Femur (tissue), 1 donor: Measurements from ENCODE around the gene TOGARAM2.

Experiments used
- DNase-seq: peaks from one replicate; pipeline ENCODE4 v3.0.0-alpha.2; 2017

The TOGARAM2 gene

DNA sequence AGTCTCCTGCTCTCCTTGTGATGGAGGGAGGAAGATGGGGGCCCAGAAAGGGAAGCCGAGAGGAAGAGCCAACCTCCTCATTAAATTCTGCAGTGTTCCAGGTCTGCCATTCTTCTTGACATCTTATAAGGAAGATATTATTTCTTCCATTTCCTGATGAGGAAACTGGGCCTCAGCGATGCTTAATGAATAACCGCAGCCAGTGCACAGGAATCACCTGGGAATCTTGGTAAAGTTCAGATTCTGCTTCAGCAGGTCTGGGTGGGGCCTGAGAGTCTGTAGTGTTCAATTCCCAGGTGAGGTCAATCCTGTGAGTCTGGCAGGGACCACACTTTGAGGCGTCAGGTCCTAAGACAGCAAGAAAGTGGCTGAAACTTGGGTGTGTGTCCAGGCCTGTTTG, 75.9 kb downstream of the TOGARAM2 start:
- no peak for DNase-seq

DNA sequence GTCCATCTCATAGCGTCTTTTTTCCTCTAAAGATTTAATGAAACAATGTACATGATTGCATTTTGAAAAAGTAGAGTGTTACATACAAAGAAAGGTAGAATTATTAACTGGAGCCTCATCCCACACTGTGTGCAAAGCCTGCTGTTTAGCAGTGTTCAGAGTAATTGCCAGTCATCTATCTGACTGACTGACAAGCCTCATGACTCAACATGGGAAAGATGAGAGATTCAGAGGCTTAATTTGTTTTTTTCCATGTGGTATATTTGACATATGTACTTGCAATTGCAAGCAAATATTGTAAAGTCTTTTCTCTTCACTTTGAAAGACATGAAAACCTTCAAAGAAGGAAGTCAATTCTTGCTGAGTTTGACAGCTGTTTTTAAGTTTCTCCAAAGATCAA, 78.5 kb downstream of the TOGARAM2 start:
- DNase-seq: no peak

DNA sequence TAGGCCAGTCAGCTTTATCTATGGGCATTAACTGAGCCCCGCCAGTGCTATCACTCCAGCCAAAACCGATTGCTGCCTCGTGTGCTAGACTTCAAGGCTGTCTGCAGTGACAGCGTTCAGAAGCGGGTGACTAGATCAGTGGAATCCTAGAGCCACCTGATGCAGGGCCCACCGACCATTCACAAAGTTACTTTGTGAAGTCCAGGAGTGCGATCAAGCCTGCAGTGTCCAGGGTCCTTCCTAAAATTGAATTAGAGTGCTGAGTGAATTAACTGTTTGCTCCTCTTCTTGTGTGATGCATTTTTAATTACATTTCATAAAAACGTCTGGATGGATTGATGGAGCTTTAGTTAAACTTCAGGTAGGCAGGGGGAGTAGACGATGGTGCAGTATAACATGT, 79.3 kb downstream of the TOGARAM2 start:
- DNase-seq: no peak

DNA sequence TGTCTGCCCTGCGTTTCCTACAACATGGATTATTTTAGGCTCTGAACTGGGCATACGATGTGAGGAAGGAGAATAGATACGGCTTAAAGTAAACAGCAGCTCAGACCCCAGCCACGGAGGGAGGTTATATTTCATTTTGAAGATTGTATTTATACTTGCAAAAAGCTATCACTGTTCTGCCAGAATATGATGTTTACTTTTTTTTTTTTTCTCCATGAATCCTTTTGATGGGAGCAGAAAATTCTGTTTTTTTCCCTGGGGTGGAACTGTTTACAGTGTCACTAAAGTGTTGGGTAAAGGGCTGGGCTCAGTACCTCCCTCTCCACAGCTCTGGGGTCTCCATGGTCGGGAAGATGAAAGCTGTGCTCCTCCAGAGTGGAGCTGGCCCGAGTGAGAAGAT, 80.1 kb downstream of the TOGARAM2 start:
- DNase-seq: no peak

DNA sequence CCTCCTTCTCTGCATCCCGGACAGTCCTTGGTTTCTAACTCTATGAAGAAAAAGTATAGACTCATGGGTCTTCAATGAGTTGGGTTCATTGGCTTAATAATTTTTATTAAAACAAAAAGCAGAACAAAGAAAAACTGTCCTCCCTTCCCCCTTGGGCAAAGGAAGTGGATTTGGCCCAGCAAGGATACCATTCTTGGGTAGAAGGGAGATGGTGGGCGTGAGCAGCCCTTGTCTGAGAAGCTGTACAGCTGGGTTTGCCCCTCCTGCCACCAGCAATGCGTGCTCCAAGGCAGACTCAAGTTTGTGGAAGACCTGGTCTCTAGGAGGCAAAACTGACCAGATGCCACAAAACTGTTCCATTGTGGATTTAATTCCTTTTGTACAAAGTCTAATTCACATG, 80.5 kb downstream of the TOGARAM2 start:
- no peak for DNase-seq

DNA sequence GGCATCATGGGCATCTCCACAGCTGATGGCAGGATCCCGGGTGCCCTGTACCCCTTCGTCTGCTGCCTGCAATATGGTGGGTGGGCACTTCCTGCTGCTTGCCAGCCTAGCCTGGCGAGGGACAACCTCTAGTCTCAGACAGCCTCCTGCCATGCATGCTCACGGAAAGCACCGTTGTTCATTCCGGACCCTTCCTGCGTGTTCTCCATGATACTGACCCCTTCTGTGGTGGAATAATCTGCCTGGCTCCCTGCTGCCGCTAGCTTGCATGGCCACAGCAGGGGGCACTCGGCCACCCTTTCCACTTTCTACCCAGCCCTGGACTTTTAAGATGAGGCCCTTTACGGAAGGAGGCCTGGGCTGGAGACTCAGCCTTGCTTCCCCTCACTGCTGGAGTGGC, 81.3 kb downstream of the TOGARAM2 start:
- no peak for DNase-seq

DNA sequence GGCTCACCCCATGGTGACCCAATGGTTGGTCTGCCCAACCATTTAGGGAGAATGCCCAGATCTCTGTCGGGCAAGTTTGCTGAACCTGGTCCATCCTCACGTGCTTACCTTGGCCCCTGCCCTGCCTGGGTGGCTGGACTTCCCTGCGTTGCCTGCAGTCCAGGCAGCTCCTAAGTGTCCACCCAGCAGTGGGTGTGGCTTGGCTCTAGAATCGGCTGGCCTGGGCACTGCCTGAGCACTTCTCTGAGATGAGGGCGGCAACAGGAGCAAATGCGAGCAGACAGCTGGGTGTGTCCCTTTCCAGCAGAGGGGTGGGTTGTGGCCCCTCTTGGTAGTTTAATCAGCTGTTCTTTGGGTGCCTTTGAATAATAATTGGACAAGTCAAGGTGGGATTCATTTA, 82.0 kb downstream of the TOGARAM2 start:
- DNase-seq: peak; percentile 62

DNA sequence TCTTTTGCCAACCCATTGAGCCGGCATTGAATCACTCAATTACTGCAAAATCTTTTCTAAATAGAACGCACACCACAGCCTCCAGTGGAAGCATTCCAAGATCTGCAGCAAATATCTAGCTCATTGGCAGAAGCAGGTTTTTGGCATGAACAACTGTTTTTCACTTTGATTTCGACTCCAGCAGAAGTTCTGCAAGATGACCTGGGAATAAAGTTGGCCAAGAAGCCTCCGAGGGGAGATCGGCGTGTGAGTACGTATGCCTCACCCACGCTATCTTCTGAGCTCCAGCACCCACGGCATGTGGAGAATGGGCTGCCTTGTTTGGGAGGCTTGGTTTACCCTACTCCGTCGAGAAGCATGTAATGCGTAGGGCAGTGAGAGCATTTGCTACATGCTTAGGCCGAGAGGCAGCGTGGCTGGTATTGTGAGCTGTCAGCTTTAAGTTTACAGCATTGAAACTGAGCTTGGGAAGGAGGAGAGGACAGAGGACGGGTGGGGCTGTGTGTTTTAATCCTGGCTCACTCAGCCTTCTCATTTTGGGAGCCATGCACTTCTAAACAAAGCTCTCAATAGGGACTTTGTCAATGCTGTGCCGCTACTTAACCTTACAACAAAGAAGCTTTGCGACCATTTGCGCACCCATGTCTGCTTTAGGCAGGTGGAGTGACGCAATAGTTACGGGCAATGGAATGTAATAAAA, 82.7 kb downstream of the TOGARAM2 start:
- DNase-seq: peak; percentile 52

DNA sequence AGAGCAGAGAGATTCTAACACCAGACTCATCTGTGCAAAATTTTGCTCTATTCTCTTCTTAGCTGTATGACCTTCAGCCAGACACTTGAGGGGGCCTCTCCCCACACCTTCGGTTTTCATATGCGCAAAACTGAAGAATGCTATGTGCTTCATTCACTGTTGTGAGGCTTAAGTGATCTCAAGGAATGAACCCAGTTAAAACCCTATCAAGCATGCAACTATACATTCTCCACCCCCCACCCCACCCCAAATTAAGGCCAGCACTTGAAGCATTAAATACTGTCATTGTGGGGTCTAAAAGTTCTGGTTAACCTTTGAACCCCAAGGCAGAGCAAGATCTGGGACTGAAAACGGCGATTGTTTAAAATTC, 83.2 kb downstream of the TOGARAM2 start:
- no peak for DNase-seq

DNA sequence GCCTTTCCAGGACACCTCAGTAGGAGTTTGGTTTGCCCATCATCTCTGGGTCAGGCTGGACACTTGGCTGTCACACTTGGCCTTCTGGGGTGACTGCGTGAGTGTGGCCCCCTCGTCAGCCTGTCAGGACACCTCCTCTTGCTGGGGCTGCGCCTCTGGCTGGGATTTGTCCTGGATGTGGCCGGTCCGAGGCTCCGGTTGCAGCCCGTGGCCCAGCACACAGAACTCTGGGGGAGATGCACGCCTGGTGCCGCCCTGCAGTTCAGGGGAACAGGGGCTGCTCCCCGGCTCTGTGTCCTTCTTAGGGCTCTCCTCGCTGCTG, 83.6 kb downstream of the TOGARAM2 start:
- DNase-seq: no peak

DNA sequence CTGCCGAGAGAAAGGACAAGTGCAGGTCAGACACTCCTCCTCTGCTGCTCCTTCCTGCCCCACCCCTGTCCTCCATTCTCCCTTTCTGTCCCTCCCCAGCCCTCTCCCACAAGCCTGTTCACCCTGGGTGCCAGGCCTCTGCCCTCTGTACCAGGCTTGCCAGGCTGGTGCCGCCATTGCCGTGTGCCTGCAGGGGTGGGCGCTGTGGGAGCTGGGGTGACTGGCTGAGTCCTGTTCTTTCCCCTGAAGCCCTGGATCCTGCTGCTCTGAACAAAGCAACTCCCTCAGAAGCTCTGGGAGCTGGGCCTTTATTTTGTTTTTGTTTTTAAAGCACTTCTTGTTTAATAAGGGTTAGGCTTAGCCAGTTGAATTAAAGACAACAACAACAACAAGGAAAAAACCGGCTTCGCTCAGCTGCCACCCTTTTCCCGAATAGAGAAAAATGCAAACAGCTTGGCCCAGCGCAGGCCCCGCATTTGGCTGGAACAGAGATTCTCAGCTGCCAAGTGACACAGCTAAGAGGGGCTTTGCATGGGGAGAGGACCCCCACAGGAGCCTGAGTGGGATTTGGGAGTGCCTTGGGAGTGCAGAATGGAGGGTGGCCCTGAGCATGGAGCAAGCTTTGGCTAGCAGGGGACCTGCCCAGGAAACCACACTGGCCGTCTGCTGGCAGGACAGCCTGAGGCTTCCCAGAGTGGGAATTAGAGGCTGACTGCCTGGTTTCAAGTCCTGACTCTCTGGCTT, 84.1 kb downstream of the TOGARAM2 start:
- DNase-seq: peak; percentile 43

DNA sequence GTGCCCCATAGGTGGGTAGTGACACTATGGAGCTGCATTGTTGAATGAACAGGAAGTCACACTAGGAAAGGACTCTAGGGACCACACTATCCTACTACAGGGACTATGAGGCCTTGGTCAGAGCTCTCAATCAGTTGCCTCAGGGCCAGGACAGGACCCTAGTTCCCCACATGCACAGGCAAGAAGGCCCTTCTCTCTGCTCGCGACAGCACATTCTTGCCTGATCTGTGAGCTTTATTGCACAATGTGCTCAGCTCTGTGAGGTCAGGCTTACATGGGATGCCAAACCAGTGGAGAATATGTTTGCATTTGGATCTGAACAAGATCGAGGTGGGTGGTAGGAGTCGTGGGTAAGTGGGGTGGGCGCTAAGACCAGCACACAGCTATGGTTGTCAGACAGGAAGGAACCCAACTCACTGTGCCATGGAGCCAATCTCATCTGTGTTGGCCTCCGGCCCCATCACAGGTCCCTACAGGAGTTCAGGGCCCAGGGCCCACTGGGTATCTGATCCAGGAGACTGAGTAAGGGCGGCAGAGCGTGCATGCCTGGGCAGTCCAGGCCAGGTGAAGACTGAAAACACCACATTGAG, 85.3 kb downstream of the TOGARAM2 start:
- no peak for DNase-seq

DNA sequence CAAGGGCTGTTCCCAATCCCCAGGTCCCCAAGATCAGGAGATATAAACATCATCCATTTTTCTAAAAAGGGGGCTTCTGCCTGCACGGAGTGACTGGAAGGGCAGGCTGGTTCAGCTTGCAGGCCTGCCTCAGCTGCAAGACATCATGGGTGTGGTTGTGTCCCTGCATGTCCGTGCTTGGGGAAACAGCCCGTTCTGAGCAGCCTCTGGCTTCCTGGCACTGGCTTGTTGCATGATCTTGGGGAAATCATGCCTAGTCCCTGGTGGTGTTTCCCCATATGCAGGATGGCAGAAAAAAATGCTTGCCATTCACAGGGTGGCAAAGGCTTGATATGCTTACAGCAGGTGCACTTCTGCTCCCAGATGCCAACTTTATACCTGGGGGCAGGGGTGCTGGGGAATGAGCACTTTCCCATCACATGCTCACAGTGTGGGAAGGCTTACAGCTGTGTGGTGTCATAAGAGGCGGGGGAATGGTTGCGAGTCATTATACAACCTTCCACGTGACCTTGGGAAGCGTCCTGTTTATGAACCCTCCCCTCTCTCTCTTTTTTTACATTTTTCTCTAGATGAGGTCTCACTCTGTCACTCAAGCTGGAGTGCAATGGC, 86.0 kb downstream of the TOGARAM2 start:
- no peak for DNase-seq

DNA sequence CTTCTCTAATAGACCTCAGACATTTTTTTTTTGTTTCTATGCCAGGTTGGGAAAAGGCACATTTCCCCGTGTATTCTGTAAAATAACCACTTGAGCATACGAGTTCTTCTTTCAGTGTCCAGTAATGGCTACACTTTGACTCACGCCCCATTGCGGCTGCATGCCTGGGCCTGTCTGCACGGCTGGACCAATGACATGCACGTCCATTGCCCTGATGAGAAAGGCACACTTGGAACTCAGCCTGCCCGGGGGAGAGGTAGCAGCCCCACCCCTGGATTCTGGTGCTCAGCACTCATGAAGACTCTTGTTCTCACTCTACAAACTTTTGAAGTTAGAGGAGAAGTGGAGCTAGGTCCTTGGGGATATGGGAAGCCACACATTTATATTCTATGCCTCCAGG, 87.4 kb downstream of the TOGARAM2 start:
- no peak for DNase-seq

DNA sequence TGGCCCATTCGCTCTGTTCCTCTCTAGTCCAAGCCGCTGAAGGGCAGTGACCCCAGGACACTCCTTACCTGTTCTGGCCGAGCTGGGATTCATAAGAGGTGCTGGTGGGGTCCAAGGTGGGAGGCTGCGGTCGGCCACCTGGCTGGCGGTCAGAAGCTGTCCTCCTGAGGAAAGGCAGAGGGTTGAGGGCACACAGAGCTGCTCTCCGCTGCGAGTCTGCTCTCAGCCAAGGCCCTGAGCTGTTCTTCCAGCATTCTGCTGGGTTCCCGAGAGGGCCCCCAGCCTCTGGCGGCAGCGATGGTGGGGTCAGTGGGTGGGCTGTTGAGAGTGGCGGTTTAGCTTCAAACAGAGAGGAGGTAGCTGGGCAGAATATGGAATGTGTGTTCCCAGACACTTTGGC, 89.4 kb downstream of the TOGARAM2 start:
- no peak for DNase-seq

DNA sequence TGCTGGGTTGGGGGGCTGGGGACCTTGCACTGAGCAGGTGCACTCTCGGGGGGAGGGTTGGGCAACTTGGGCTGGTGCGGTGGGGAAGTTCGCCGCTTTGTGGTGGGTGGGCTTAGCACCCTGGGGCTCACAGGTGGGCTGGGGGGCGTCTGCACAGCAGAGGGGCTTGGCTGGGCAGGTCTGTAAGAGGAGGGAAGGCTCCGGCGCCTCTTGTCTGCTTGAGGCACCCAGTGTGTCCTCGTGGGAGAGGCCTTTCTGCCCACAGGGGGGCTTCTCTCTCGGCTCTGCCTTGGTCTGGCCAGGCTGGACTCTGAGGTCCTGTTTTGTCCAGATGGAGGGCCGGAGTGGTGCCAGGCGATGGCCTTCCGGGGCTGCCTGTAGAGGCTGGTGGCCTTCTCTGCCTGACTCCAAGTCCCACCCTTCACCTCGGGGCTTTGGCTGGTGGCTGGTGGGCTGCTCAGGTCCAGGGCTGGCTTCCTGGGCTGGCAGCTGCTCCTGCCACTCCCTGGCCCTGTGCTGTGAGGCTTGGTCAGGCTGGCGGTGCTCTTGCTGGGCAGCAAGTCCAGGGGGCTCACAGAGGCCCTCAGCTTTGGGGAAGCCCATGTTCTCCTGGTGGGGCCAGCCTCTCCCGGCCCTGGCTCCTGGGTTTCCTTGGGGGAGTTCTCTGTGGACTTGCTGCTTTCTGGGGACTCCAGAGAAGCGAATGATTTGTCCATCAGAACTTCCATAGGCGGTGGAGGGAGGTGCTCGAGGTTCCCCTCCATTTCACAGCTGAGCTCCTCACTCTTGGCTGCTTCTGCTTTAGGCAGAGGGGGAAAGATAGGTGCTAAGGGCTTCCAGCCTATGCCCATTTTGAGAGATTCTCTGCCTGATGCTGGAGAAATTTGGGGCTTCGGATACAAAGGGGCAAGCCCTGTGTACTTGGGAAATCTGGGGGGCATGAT, 90.2 kb downstream of the TOGARAM2 start:
- DNase-seq: no peak

DNA sequence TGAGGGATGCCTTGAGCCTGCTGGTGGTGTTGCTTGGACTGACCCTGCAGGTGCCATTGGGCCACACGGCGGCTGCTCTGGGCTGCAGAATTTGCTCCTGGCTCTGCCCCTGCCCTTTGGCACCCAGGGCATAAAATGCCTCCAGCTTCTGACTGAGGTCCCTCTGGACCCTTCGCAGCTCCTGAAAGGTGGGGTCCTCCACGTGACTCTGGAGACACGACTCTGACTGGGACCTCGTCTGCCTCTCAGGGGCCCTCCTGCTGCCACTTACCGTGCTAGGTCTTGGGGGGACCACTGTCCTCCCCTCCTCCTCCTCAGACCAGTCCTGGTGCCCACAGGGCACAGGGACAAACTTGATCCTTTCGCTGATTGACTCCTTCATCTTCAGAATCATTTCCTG, 91.2 kb downstream of the TOGARAM2 start:
- no peak for DNase-seq

DNA sequence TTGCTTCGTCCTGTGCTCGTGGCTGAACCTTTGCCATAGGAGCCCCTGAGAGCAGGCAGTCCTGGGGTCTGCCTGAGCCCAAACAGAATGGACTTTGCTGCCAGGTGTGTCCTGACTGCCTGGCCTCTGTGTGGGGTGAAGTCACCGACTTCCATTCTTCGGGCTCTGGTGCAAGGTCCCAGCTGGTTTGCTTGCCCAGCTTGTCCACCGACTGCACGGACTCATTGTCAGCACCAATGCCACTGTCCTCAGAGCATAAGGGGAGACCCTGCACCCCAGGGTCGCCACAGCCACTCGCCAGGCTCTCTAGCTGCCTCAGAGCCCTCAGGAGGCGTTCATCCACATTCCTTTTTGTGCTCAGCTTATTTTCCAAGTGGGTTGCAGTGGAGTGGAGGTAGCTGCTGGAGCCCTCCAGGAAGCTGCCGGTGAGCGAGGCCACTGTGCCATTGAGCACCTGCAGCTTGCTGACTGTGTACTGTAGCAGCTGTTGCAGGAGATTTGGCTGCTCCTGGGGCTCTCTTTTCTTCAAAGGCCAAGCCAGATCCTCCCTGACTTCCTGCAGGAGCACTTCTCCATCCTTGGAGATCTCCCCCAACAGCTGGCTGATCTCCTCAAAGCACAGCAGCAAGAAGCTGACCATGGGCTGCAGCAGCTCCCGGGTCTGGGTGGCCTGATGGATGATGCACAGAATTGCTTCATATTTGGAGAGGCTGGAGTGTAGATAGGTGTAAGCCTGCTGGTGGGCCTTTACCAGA, 92.0 kb downstream of the TOGARAM2 start:
- no peak for DNase-seq

DNA sequence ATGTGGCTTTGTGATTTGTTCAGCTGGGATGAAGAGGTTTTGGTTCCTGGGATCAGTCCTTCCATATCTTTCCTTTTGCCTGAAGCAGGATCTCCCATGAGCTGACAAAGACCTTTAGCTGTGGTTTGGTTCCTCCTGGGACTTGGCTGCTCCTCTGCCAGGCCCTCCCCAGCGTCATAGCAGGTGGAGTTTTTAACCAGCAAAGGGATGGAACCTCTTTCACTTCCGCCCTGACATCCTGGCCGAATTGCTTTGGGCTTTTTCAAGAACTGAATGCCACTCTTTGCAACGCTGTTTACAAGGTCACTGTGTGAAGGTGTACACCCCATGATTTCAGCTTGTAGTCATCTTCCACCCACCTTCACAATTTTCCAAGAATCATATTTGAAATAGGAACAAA, 92.8 kb downstream of the TOGARAM2 start:
- no peak for DNase-seq

DNA sequence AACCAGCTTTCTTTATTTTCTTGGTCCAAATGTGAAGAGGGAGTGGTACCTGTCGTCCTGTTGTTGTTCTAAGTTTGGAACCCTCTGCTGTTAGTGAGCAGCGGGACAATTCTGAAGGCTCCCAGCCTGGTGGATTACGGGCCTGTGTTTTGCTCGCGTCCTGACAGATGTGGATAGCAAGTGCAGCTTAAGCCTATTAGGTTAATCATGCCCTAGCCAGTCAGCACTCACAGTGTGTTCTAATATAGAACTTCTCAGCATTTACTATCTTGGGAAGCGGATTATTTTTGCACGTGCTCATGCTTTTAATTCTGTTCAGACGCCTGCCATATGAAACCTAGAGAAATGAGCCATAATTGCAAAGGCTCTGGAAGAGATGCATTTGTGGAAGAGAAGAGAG, 93.3 kb downstream of the TOGARAM2 start, which contains the start of gene PCARE:
PCARE (minus strand) TSS at position 113 of the 400 bp plus-strand sequence. CDS start 262 bp downstream, outside the sequence.
- no peak for DNase-seq

DNA sequence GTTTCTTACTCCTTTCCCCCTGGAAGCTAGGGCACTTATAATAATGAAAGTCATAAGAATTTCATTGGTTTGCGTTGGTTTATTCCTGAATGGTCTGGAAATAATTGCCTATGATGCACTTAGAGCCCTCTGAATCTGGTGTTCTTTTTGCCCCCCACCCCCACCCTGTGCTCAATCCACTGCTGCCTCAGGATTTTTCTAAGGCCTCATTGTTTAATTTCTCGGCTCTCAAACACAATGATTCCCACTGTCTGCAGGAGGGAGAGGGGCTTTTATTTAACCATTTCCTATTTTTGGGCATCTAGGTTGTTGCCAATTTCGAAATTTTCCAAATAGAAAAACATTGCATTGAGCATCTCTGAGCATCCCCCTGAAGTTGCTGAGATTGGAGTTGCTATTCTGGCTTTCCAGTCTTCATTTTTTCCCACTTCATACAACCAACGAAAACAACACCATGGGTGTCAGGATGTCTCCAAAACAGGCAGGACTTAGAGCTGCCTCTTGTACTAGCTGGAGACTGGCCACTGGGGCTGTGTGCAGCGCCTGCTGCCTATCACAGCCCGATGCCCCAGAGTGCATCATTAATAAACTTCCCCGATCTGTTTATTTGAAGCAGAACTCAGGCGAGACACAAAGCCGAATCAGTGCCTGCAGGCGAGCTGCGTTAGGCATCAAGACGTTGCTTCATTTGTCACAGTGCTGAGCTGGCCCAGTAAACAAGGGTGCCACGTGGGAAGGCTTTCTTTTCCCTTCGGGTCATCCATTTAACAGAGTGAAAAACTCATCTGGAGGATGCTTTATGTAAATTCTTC, 95.0 kb downstream of the TOGARAM2 start:
- no peak for DNase-seq
